K562 (cell line): ENCODE data around the gene PAPSS2. TPM values are rescaled to one million over a fixed set of nuclear protein-coding genes. Genes with fewer than 3 reads are reported as not detected.

Source experiments
- ATAC-seq: fragments of 200-7000 bp; cut with Tn5 transposase; 3 replicates; pipeline ENCODE4 v1.9.1; 2020; ENCODE audit warnings: moderate library complexity
- BruUV-seq: library from RNA; stranded (reverse); fragments of 400-500 nt; replicated peaks from 2 replicates; lab custom pipeline; 2021; lab: Mats Ljungman, UMichigan
- CTCF ChIA-PET: fragments of 300-600 bp; formaldehyde crosslinking; extraction: SDS; loops from one replicate; lab custom pipeline; 2021; ENCODE audit warnings: low intra/inter-chr PET ratio; lab: Yijun Ruan, JAX
- POLR2A ChIA-PET: fragments of 300-600, 350-650 bp; sonication (Branson Sonifier 250); formaldehyde crosslinking; extraction: SDS; loops from one replicate; lab custom pipeline; 2021; ENCODE audit warnings: antibody characterized with exemption, inconsistent platforms; lab: Yijun Ruan, JAX
- DNase-seq, 4 experiments: peaks; one replicate each; pipeline versions ENCODE4 v3.0.0 to v3.0.0-alpha.2; 2011 to 2018; ENCODE audit warnings: low spot score in 3 of 4, mixed read lengths in 3 of 4; ENCODE audit errors: extremely low read depth in 1 of 4
- FAIRE-seq: peaks from 2 replicates; lab custom pipeline; 2011; peaks lifted over from hg19 to GRCh38; lab: Jason Lieb, UNC
- H2AFZ ChIP-seq: 2 replicates; pipeline ENCODE4 v1.6.0; 2011; ENCODE audit warnings: low read depth, low read length, control low read depth, inconsistent platforms
- H3K27ac ChIP-seq: fragments of 200-600 bp; 3 replicates; pipeline ENCODE4 v1.8.0; 2011; ENCODE audit warnings: low read depth, mild to moderate bottlenecking, control low read depth, inconsistent platforms, low read length, moderate library complexity, mixed read lengths; ENCODE audit errors: extremely low read depth
- H3K27me3 ChIP-seq, 2 experiments: fragments of 300-600 bp in 1 of 2; 2 replicates in 1 of 2; 3 replicates in 1 of 2; pipeline versions ENCODE4 v1.6.0 to v1.8.0; 2011; ENCODE audit warnings: inconsistent platforms in 2 of 2, low read length in 2 of 2, mild to moderate bottlenecking in 1 of 2, mixed read lengths in 1 of 2, moderate library complexity in 1 of 2; ENCODE audit not compliant: control insufficient read depth in 2 of 2, insufficient read depth in 2 of 2
- H3K36me3 ChIP-seq: fragments of 300-600 bp; 3 replicates; pipeline ENCODE4 v1.8.0; 2011; ENCODE audit warnings: mild to moderate bottlenecking, low read length, inconsistent platforms; ENCODE audit not compliant: control insufficient read depth, insufficient read depth
- H3K4me1 ChIP-seq, 2 experiments: fragments of 200-600 bp in 1 of 2; replicated peaks in 1 of 2; 2 replicates in 1 of 2; 3 replicates in 1 of 2; pipeline versions ENCODE4 v1.5.1 to v1.8.0; 2011; ENCODE audit warnings: inconsistent platforms in 2 of 2, low read length in 2 of 2, mild to moderate bottlenecking in 1 of 2, mixed read lengths in 1 of 2, moderate library complexity in 1 of 2; ENCODE audit not compliant: control insufficient read depth in 2 of 2, insufficient read depth in 2 of 2
- H3K4me2 ChIP-seq: 2 replicates; pipeline ENCODE4 v1.6.1; 2011; ENCODE audit warnings: low read length, control low read depth, inconsistent platforms, mixed read lengths; ENCODE audit not compliant: insufficient read depth
- H3K4me3 ChIP-seq: fragments of 200-600 bp; sonication (generic), shearing (Covaris generic); 2 replicates; pipeline ENCODE4 v1.5.1; 2016; ENCODE audit warnings: control low read depth, inconsistent platforms
- H3K79me2 ChIP-seq: fragments of 200-600 bp; 3 replicates; pipeline ENCODE4 v1.8.0; 2011; ENCODE audit warnings: low read length, inconsistent platforms; ENCODE audit not compliant: control insufficient read depth, insufficient read depth
- H3K9ac ChIP-seq, 2 experiments: 2 replicates each; pipeline versions ENCODE4 v1.6.0 to v1.6.1; 2011; ENCODE audit warnings: low read depth in 2 of 2, low read length in 2 of 2, control low read depth in 1 of 2, inconsistent platforms in 1 of 2, mild to moderate bottlenecking in 1 of 2, mixed read lengths in 1 of 2; ENCODE audit not compliant: insufficient read depth in 1 of 2
- H3K9me1 ChIP-seq: one replicate; pipeline ENCODE4 v1.6.0; 2011; ENCODE audit warnings: inconsistent platforms, mild to moderate bottlenecking, low read length, moderate library complexity; ENCODE audit not compliant: control insufficient read depth, insufficient read depth
- H3K9me3 ChIP-seq: replicated peaks from 2 replicates; pipeline ENCODE4 v1.5.1; 2011; ENCODE audit warnings: low read depth, low read length, inconsistent platforms; ENCODE audit not compliant: control insufficient read depth, insufficient read depth
- H4K20me1 ChIP-seq: replicated peaks from 2 replicates; pipeline ENCODE4 v1.6.1; 2011; ENCODE audit warnings: low read length, inconsistent platforms, mixed read lengths; ENCODE audit not compliant: control insufficient read depth, insufficient read depth
- HDAC8 ChIP-seq: fragments of 450-650 bp; IDR thresholded peaks from 2 replicates; pipeline ENCODE4 v1.6.1; 2016; ENCODE audit warnings: mild to moderate bottlenecking, missing genetic modification characterization, moderate library complexity, missing compliant biosample characterization
- HMGN3 ChIP-seq: IDR thresholded peaks from 2 replicates; pipeline ENCODE4 v1.6.1; 2011; ENCODE audit warnings: borderline replicate concordance, low read depth, mild to moderate bottlenecking, mixed read lengths, low read length; ENCODE audit not compliant: insufficient read length; ENCODE audit errors: extremely low read depth
- NFXL1 ChIP-seq: fragments of 450-650 bp; formaldehyde crosslinking; IDR thresholded peaks from 2 replicates; pipeline ENCODE4 v1.4.0; 2021; ENCODE audit warnings: mild to moderate bottlenecking
- U2AF2 ChIP-seq: fragments of 200-400 bp; formaldehyde crosslinking; optimal IDR thresholded peaks from 2 replicates; pipeline ENCODE3; 2017; ENCODE audit warnings: low read depth, mild to moderate bottlenecking, low read length
- ZNF274 ChIP-seq: IDR thresholded peaks from 2 replicates; pipeline ENCODE4 v1.6.1; 2011; ENCODE audit warnings: low read depth, mild to moderate bottlenecking, low read length, moderate library complexity, borderline replicate concordance
- ZNF444 ChIP-seq: fragments of 250-450 bp; sonication (Bioruptor Pico); IDR thresholded peaks from 2 replicates; pipeline ENCODE4 v1.4.0; 2020; ENCODE audit warnings: mild to moderate bottlenecking, moderate library complexity
- ZNF780A ChIP-seq: fragments of 250-450 bp; sonication (Bioruptor Pico); IDR thresholded peaks from 2 replicates; pipeline ENCODE4 v1.5.0; 2021; ENCODE audit warnings: mild to moderate bottlenecking
- WGBS: fragments of 100-300 bp; shearing (Covaris generic); methylation state at CpG from one replicate; pipeline ENCODE4 v1.1.6; 2016; ENCODE audit warnings: low coverage, mixed read lengths; ENCODE audit not compliant: insufficient coverage; ENCODE audit errors: missing lambda C conversion rate; 5-methylcytosine and 5-hydroxymethylcytosine counted together
- in situ Hi-C: fragments of 300-500 bp; cut with MboI; formaldehyde crosslinking; loops from 4 replicates; pipeline ENCODE4 v1.15.0; 2018; ENCODE audit warnings: inconsistent platforms, mixed read lengths
- intact Hi-C: fragments of 100-400 bp; cut with micrococcal nuclease; formaldehyde crosslinking; loops from 2 replicates; pipeline ENCODE4 v1.14.2; 2022
- polyA plus RNA-seq, 8 experiments: library from polyadenylated mRNA; depleted of rRNA in 4 of 8; stranded (reverse) in 5 of 8; unstranded in 3 of 8; fragments of >200 nt; fragmentation: Nextera tagmentation in 2 of 8; fragmentation: Illumina TruSeq in 1 of 8; extraction: Ambion mirVana in 2 of 8; extraction: Trizol in 1 of 8; gene quantifications; 2 replicates each; pipeline versions ENCODE4 v1.2.1 to v1.2.3, GENCODE V29; 2011 to 2014; ENCODE audit warnings: inconsistent platforms in 1 of 8, missing spikeins in 1 of 8
- total RNA-seq, 7 experiments: library from RNA; depleted of rRNA in 6 of 7; stranded (reverse); fragments of >200 nt in 6 of 7; fragmentation: Illumina TruSeq in 2 of 7; extraction: Trizol in 2 of 7; gene quantifications; 2 replicates each; pipeline versions ENCODE4 v1.2.1 to v1.2.3, GENCODE V29; 2011 to 2021; ENCODE audit warnings: low replicate concordance in 1 of 7
- TF ChIP-seq, protein P1 (sequence below): sonication (generic); formaldehyde crosslinking; IDR thresholded peaks from 2 replicates; pipeline ENCODE4 v1.8.1; 2023; ENCODE audit warnings: mild to moderate bottlenecking, missing genetic modification reagents, moderate library complexity
- TF ChIP-seq, protein P2 (sequence below): sonication (generic); formaldehyde crosslinking; IDR thresholded peaks from 2 replicates; pipeline ENCODE4 v1.8.1; 2023; ENCODE audit warnings: mild to moderate bottlenecking, missing genetic modification reagents

The PAPSS2 gene
- total and polyA plus RNA-seq, 9 of the 15 experiments (the other 6 are each of a cell fraction or from before 2014, with no cell fraction given): 0.01 to 0.29 TPM; not detected in 7

DNA sequence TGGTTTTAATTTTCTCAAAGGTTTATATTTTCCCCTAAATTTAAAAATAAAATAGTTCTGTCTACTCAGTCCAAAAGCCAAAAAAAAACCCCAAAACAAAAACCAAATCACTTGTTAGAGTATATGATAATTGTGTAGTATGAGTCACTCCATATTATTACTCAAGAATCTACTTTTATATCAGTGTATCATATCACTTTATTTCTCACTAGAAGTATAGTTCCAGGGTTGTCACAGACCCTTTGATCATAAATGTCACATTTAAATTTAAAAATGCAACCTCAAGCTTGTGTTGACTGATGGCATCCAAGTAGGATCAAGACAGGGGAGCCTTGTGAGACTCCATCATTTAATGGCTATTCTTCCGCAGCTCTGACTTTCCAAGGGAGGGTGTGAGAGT is 61.0 kb downstream of the PAPSS2 start:
- H2AFZ ChIP-seq: no peak overlapping the region
- 5% methylated on average over 1 of the region's 1 CpG for WGBS
- no peaks in the 10 kb centered on the region for H3K36me3 ChIP-seq
- FAIRE-seq (no peak), DNase-seq (no peak), ATAC-seq (no peak)
- ChIA-PET POLR2A (no interaction called here), CTCF (no interaction called here)
- no peak overlapping the region for H3K9ac ChIP-seq
- intact Hi-C loops (no loop called here), in situ Hi-C loops (no loop called here)
- no peaks in the 10 kb centered on the region for H3K4me1 ChIP-seq
- no peaks in the 10 kb centered on the region for H4K20me1 ChIP-seq
- H3K4me3 ChIP-seq: no peak overlapping the region
- H3K27ac ChIP-seq: no peak overlapping the region
- no TSS peak for BruUV-seq
- H3K79me2 ChIP-seq: no peaks in the 10 kb centered on the region
- H3K9me1 ChIP-seq: no peaks in the 10 kb centered on the region
- H3K4me2 ChIP-seq: no peak overlapping the region
- H3K27me3 ChIP-seq: peaks cover 0 to 2% of the 10 kb centered on the region in 2 experiments; a peak in 2 of 5 replicates
- no peaks in the 10 kb centered on the region for H3K9me3 ChIP-seq
- TF ChIP-seq HMGN3 (no peak), ZNF780A (CRISPR knock-in tag) (no peak), U2AF2 (no peak), HDAC8 (tag) (no peak), ZNF274 (no peak), ZNF444 (no peak), NFXL1 (CRISPR knock-in tag) (no peak)
- TF ChIP-seq, protein P1, sequence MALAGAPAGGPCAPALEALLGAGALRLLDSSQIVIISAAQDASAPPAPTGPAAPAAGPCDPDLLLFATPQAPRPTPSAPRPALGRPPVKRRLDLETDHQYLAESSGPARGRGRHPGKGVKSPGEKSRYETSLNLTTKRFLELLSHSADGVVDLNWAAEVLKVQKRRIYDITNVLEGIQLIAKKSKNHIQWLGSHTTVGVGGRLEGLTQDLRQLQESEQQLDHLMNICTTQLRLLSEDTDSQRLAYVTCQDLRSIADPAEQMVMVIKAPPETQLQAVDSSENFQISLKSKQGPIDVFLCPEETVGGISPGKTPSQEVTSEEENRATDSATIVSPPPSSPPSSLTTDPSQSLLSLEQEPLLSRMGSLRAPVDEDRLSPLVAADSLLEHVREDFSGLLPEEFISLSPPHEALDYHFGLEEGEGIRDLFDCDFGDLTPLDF (CRISPR knock-in tag): no peak
- TF ChIP-seq, protein P2, sequence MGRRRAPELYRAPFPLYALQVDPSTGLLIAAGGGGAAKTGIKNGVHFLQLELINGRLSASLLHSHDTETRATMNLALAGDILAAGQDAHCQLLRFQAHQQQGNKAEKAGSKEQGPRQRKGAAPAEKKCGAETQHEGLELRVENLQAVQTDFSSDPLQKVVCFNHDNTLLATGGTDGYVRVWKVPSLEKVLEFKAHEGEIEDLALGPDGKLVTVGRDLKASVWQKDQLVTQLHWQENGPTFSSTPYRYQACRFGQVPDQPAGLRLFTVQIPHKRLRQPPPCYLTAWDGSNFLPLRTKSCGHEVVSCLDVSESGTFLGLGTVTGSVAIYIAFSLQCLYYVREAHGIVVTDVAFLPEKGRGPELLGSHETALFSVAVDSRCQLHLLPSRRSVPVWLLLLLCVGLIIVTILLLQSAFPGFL (CRISPR knock-in tag): no peak
